A673 (cell line): ENCODE data around the gene ABCC5. TPM values are rescaled to one million over a fixed set of nuclear protein-coding genes. Genes with fewer than 3 reads are reported as not detected.
A peak's percentile ranks its signal among the peaks of the same experiment; 100 is the strongest.

Source experiments
- BruUV-seq: library from RNA; stranded (reverse); fragments of 400-500 nt; replicated peaks from 2 replicates; lab custom pipeline; 2021; lab: Mats Ljungman, UMichigan
- CTCF ChIA-PET: fragments of 300-600 bp; sonication (Branson Sonifier 250); formaldehyde crosslinking; loops from one replicate; lab custom pipeline; 2022; ENCODE audit warnings: antibody characterized with exemption; lab: Charles Lee
- POLR2A ChIA-PET: fragments of 300-600 bp; sonication (Branson Sonifier 250); formaldehyde crosslinking; loops from one replicate; lab custom pipeline; 2022; ENCODE audit warnings: antibody characterized with exemption; ENCODE audit not compliant: low non-redundant PET; lab: Charles Lee
- DNase-seq: peaks from one replicate; pipeline ENCODE4 v3.0.0-alpha.2; 2015; ENCODE audit warnings: low spot score
- H3K27ac ChIP-seq: fragments of 200-600 bp; sonication (generic); 2 replicates; pipeline ENCODE4 v1.5.1; 2016; ENCODE audit warnings: mixed run types, low read depth, mild to moderate bottlenecking, mixed read lengths, antibody characterized with exemption, low read length; ENCODE audit not compliant: poor library complexity, severe bottlenecking
- H3K27me3 ChIP-seq: fragments of 200-600 bp; sonication (generic); replicated peaks from 2 replicates; pipeline ENCODE4 v1.6.1; 2017; ENCODE audit warnings: mixed run types, low read depth, mild to moderate bottlenecking, mixed read lengths, antibody characterized with exemption, low read length; ENCODE audit not compliant: insufficient read depth, poor library complexity
- H3K36me3 ChIP-seq: fragments of 200-600 bp; sonication (generic); 2 replicates; pipeline ENCODE4 v1.6.1; 2016; ENCODE audit warnings: mixed run types, mild to moderate bottlenecking, mixed read lengths, antibody characterized with exemption, low read length; ENCODE audit not compliant: insufficient read depth, poor library complexity, severe bottlenecking
- H3K4me1 ChIP-seq: fragments of 200-600 bp; sonication (generic); 2 replicates; pipeline ENCODE4 v1.6.1; 2017; ENCODE audit warnings: mixed run types, mild to moderate bottlenecking, mixed read lengths, antibody characterized with exemption, low read length; ENCODE audit not compliant: insufficient read depth, poor library complexity, severe bottlenecking
- H3K4me3 ChIP-seq: fragments of 200-600 bp; sonication (generic); 2 replicates; pipeline ENCODE4 v1.5.1; 2016; ENCODE audit warnings: low read depth, mixed run types, mild to moderate bottlenecking, mixed read lengths, low read length; ENCODE audit not compliant: poor library complexity, severe bottlenecking
- H3K9me3 ChIP-seq: fragments of 200-600 bp; sonication (generic); 2 replicates; pipeline ENCODE4 v1.6.1; 2016; ENCODE audit warnings: mixed run types, low read depth, mild to moderate bottlenecking, mixed read lengths, antibody characterized with exemption, low read length; ENCODE audit not compliant: poor library complexity, severe bottlenecking
- EZH2 ChIP-seq: fragments of 200-600 bp; sonication (generic); IDR thresholded peaks from 2 replicates; pipeline ENCODE4 v1.6.1; 2017; ENCODE audit warnings: borderline replicate concordance, low read depth, mild to moderate bottlenecking, mixed read lengths, antibody characterized with exemption, low read length; ENCODE audit not compliant: poor library complexity, severe bottlenecking
- intact Hi-C: fragments of 100-400 bp; cut with micrococcal nuclease; formaldehyde crosslinking; loops from one replicate; pipeline ENCODE4 v1.10.0; 2022; ENCODE audit not compliant: unreplicated experiment
- total RNA-seq: library from RNA; stranded (reverse); gene quantifications from 2 replicates; pipeline ENCODE4 v1.2.3, GENCODE V29; 2021
- TF ChIP-seq, protein P1 (sequence below): fragments of 300-800, 200-600 bp; sonication (generic); conservative IDR thresholded peaks from 2 replicates; pipeline ENCODE4 v1.5.1; 2017; ENCODE audit warnings: low read depth, mild to moderate bottlenecking, antibody characterized with exemption, low read length, moderate library complexity, mixed read lengths

Gene ABCC5
- total RNA-seq, 1 experiment from 2014 or later, result 32.0 TPM

DNA sequence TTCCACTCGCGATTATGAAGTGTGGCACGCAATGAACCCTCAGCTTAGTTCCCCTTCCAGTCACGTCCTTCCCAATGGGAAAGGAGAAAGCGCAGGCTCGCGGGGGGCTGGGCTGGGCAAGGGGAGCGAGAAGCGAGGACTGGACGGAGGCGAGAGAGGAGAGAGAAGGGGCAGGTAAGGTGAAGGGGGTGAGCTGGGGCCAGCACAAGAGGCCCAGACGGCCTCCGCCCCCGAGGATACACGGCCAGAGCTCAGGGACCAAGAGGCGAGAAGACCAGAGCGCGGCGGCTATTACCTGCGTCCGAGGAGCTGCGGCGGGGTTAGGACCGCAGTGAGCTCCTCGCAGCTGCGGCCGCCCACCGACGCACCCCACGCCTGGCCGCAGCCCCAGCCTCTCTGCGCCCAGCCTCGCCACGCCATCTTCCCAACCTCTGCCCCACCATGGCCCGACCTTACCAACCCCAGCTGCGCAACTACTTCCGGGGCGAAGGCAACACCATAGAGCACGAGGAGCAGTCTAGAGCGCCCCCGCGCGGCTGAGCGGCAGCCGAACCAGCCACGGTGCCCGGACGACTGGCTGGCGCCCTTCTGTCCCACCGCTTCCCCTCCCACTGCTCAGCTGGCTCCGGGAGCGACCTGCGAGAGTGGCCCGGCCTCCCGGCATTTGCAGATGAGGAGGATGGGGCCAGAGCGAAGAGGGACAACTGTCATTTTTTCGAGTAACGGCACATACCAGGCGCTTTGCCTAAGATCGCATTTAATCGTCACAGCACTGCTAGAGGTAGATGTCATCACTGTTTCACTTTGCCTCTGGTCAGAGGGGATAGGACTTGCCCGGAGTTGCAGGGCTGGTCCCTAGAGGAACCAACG is 133.0 kb downstream of the ABCC5 start, which contains the start of gene PARL:
Gene PARL, minus strand, starts transcription at position 454 of the 870 bp plus-strand sequence. Its CDS starts 34 bp downstream, at position 420.
- no TSS peak for BruUV-seq

DNA sequence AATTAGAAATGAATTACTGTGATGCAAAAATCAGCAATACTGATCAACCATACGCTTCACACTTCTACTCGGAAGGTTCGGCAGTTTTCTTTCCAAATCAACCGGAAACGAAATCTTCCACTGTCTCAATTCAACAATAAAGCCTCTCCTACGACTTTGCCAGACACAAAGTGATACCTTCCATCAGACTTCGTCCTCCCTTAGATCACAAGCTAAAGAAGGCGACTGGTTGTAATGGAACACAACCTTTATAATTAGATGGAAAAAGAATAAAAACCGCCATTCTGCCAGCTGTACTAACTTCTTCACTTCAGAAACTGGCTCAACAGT is 133.6 kb downstream of the ABCC5 start:
- POLR2A ChIA-PET, result no interaction called here
- Histone ChIP-seq H3K4me3 (peak overlapping the region; percentile 78), H3K27me3 (no peaks in the 10 kb centered on the region), H3K36me3 (peaks cover 4% of the 10 kb centered on the region), H3K27ac (peak overlapping the region; percentile 70), H3K9me3 (no peaks in the 10 kb centered on the region), H3K4me1 (peaks cover 12% of the 10 kb centered on the region)
- no peak for DNase-seq
- CTCF ChIA-PET, result interaction anchor here (0.5 to 1.3 kb wide), 5 partner anchors 12 to 388 kb away, joined by 3 to 8 read pairs (median 4); partner anchors contain the start of gene MAP6D1
- intact Hi-C loops, result loop anchor here (5.0 kb wide), 1 partner anchor 407 kb away; no protein-coding TSS in a partner anchor
- no TSS peak for BruUV-seq
- TF ChIP-seq EZH2, result no peak
- TF ChIP-seq, protein P1, sequence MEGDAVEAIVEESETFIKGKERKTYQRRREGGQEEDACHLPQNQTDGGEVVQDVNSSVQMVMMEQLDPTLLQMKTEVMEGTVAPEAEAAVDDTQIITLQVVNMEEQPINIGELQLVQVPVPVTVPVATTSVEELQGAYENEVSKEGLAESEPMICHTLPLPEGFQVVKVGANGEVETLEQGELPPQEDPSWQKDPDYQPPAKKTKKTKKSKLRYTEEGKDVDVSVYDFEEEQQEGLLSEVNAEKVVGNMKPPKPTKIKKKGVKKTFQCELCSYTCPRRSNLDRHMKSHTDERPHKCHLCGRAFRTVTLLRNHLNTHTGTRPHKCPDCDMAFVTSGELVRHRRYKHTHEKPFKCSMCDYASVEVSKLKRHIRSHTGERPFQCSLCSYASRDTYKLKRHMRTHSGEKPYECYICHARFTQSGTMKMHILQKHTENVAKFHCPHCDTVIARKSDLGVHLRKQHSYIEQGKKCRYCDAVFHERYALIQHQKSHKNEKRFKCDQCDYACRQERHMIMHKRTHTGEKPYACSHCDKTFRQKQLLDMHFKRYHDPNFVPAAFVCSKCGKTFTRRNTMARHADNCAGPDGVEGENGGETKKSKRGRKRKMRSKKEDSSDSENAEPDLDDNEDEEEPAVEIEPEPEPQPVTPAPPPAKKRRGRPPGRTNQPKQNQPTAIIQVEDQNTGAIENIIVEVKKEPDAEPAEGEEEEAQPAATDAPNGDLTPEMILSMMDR, result no peak

More for the DNA sequence above, 133.0 kb downstream of the ABCC5 start, which contains the start of gene PARL:
- ChIA-PET POLR2A (no interaction called here), CTCF (interaction anchor here (0.5 to 1.3 kb wide), 6 partner anchors 11 to 405 kb away, joined by 3 to 8 read pairs (median 4); partner anchors contain the start of gene MAP6D1)
- TF ChIP-seq, protein P1, result peak; percentile 99
- no peak for TF ChIP-seq EZH2
- intact Hi-C loops, result loop anchor here (5.0 kb wide), 1 partner anchor 407 kb away; no protein-coding TSS in a partner anchor
- Histone ChIP-seq H3K36me3 (peaks cover 4% of the 10 kb centered on the region), H3K27me3 (no peaks in the 10 kb centered on the region), H3K4me1 (peaks cover 12% of the 10 kb centered on the region), H3K27ac (peak within 1 kb of the TSS; percentile 70), H3K4me3 (peak within 1 kb of the TSS; percentile 78), H3K9me3 (no peaks in the 10 kb centered on the region)
- DNase-seq, result peak; percentile 94

DNA sequence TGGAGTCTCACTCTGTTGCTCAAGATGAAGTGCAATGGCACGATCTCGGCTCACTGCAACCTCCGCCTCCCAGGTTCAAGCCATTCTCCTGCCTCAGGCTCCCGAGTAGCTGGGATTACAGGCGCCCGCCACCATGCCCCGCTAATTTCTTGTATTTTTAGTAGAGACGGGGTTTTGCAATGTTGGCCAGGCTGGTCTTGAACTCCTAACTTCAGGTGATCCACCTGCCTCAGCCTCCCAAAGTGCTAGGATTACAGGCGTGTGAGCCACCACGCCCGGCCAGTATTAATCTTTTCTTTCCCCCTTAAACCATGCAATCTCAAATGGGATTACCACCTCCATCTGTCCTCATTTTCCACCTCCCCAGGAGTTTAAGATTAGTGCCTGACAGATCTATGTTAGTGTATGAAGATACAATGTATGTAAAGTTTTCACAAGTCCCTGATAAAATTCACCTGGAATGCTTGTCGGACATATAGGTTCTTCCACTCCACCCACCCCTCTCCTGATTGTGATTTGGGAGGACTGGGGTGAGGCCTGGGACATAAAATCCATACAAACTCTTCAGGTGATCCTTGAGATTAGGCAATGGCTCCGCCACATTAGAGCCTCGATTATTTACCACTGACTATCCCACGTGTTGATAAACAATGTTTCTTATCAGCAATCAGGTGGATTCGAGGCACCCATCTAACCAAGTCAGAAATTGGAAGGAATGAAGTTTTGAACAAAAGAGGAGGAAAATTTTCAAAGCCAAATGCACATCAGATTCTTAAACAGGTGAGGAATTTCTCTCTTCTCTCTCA is 134.2 kb downstream of the ABCC5 start:
- peaks cover 4% of the 10 kb centered on the region for H3K36me3 ChIP-seq
- ChIA-PET POLR2A (no interaction called here), CTCF (interaction anchor here (0.5 to 0.6 kb wide), 2 partner anchors 40 to 388 kb away, joined by 4 to 8 read pairs; no protein-coding TSS in a partner anchor)
- no peaks in the 10 kb centered on the region for H3K9me3 ChIP-seq
- H3K27ac ChIP-seq, result peak overlapping the region; percentile 70
- BruUV-seq, result TSS peak; percentile 61
- H3K4me1 ChIP-seq, result peaks cover 12% of the 10 kb centered on the region
- H3K4me3 ChIP-seq, result peak overlapping the region; percentile 78
- no peaks in the 10 kb centered on the region for H3K27me3 ChIP-seq
- no peak for DNase-seq
- intact Hi-C loops, result loop anchor here (5.0 kb wide), 1 partner anchor 406 kb away; no protein-coding TSS in a partner anchor
- TF ChIP-seq, protein P1, result no peak
- no peak for TF ChIP-seq EZH2
